NT2/D1 (cell line): ENCODE data around the gene TMEM273.

Source experiments
- SUZ12 ChIP-seq: IDR thresholded peaks from 2 replicates; pipeline ENCODE4 v1.6.1; 2011; ENCODE audit not compliant: insufficient read length, insufficient read depth; ENCODE audit errors: extremely low read depth
- YY1 ChIP-seq: IDR thresholded peaks from 2 replicates; pipeline ENCODE4 v1.6.1; 2011; ENCODE audit not compliant: insufficient read length, insufficient read depth
- ZNF274 ChIP-seq: IDR thresholded peaks from 2 replicates; pipeline ENCODE4 v1.6.1; 2011; ENCODE audit warnings: mild to moderate bottlenecking, low read depth, low read length

- no peak for TF ChIP-seq YY1
- no peak for TF ChIP-seq ZNF274
- TF ChIP-seq SUZ12, result no peak
Observed at GRCh38 chr10:49168171-49168540, 20.0 kb downstream of the TMEM273 start.
